ENCODE data around the gene HSD17B1. TPM values are rescaled to one million over a fixed set of nuclear protein-coding genes. Genes with fewer than 3 reads are reported as not detected.

The HSD17B1 gene
- total RNA-seq, 2 donors from 2014 or later, result 0.14 to 2.8 TPM

GRCh38 chr17:42560246-42560645, 7.5 kb downstream of the HSD17B1 start:
- Histone ChIP-seq H3K4me3 (no peak overlapping the region), H3K36me3 (peaks cover 11% of the 10 kb centered on the region), H3K27me3 (replicated peaks; ENCODE audit: insufficient read depth) (no peaks in the 10 kb centered on the region), H3K4me1 (ENCODE audit: control insufficient read depth in 1 of 2, low read depth in 2 of 2) (peaks cover 27 to 36% of the 10 kb centered on the region in 2 donors), H3K9me3 (no peaks in the 10 kb centered on the region), H3K27ac (no peak overlapping the region)
- DNase-seq (ENCODE audit: low spot score) (no peak), ATAC-seq (ENCODE audit: insufficient number of reproducible peaks, low FRiP score, low read depth) (no peak)
- TF ChIP-seq CTCF (IDR thresholded peaks at IDR 0.05), result no peak

- peak within 1 kb of the TSS; percentile 79 for H3K4me3 ChIP-seq
- DNase-seq (ENCODE audit: low spot score), result peak; percentile 89
- peak within 1 kb of the TSS; percentile 72 to 85 for H3K27ac ChIP-seq
- H3K27me3 ChIP-seq (replicated peaks; ENCODE audit: insufficient read depth), result no peaks in the 10 kb centered on the region
- peaks cover 18% of the 10 kb centered on the region for H3K36me3 ChIP-seq
- peak; percentile 75 for ATAC-seq (ENCODE audit: insufficient number of reproducible peaks, low FRiP score, low read depth)
- no peaks in the 10 kb centered on the region for H3K9me3 ChIP-seq
- peaks cover 22 to 38% of the 10 kb centered on the region in 2 donors for H3K4me1 ChIP-seq (ENCODE audit: control insufficient read depth in 1 of 2, low read depth in 2 of 2)
- TF ChIP-seq CTCF (IDR thresholded peaks at IDR 0.05), result no peak
These were observed 9.2 kb downstream of the HSD17B1 start, which contains the start of gene COASY for GRCh38 chr17:42561897-42562387. Gene COASY (plus strand): TSS chr17:42562148. CDS start chr17:42562623, 475 bp downstream.

GRCh38 chr17:42562388-42563142, 9.8 kb downstream of the HSD17B1 start:
- DNase-seq (ENCODE audit: low spot score), result no peak
- peak; percentile 11 for ATAC-seq (ENCODE audit: insufficient number of reproducible peaks, low FRiP score, low read depth)
- H3K36me3 ChIP-seq, result peaks cover 18% of the 10 kb centered on the region
- no peaks in the 10 kb centered on the region for H3K27me3 ChIP-seq (replicated peaks; ENCODE audit: insufficient read depth)
- H3K9me3 ChIP-seq, result no peaks in the 10 kb centered on the region
- no peak for TF ChIP-seq CTCF (IDR thresholded peaks at IDR 0.05)
- H3K27ac ChIP-seq, result peak overlapping the region; percentile 72 to 85
- peak overlapping the region; percentile 79 for H3K4me3 ChIP-seq
- peaks cover 22 to 41% of the 10 kb centered on the region in 2 donors for H3K4me1 ChIP-seq (ENCODE audit: control insufficient read depth in 1 of 2, low read depth in 2 of 2)

- TF ChIP-seq CTCF (IDR thresholded peaks at IDR 0.05), result no peak
- Histone ChIP-seq H3K4me3 (peak overlapping the region; percentile 79), H3K4me1 (ENCODE audit: control insufficient read depth in 1 of 2, low read depth in 2 of 2) (peaks cover 28 to 47% of the 10 kb centered on the region in 2 donors), H3K27me3 (replicated peaks; ENCODE audit: insufficient read depth) (no peaks in the 10 kb centered on the region), H3K36me3 (peaks cover 18% of the 10 kb centered on the region), H3K27ac (no peak overlapping the region), H3K9me3 (no peaks in the 10 kb centered on the region)
- DNase-seq (ENCODE audit: low spot score), result no peak
- no peak for ATAC-seq (ENCODE audit: insufficient number of reproducible peaks, low FRiP score, low read depth)
These were observed 10.4 kb downstream of the HSD17B1 start for GRCh38 chr17:42563143-42563509.

- DNase-seq (ENCODE audit: low spot score), result no peak
- peaks cover 30 to 51% of the 10 kb centered on the region in 2 donors for H3K4me1 ChIP-seq (ENCODE audit: control insufficient read depth in 1 of 2, low read depth in 2 of 2)
- no peaks in the 10 kb centered on the region for H3K27me3 ChIP-seq (replicated peaks; ENCODE audit: insufficient read depth)
- H3K36me3 ChIP-seq, result peaks cover 20% of the 10 kb centered on the region
- H3K9me3 ChIP-seq, result no peaks in the 10 kb centered on the region
- H3K27ac ChIP-seq, result no peak overlapping the region
- TF ChIP-seq CTCF (IDR thresholded peaks at IDR 0.05), result no peak
- peak overlapping the region; percentile 79 for H3K4me3 ChIP-seq
- no peak for ATAC-seq (ENCODE audit: insufficient number of reproducible peaks, low FRiP score, low read depth)
These were observed 10.8 kb downstream of the HSD17B1 start for GRCh38 chr17:42563543-42563942.

All from thoracic aorta (tissue), 2 donors.